Thyroid gland (tissue), 4 donors: ENCODE results near the gene CLNS1A.

Source experiments
- POLR2A ChIP-seq, 2 donors: fragments of 450-650 bp; IDR thresholded peaks; one replicate each; pipeline ENCODE4 v1.6.1; 2017; ENCODE audit warnings: antibody characterized with exemption in 2 of 2, mild to moderate bottlenecking in 2 of 2, moderate library complexity in 1 of 2
- TF ChIP-seq, protein P1 (sequence below), 6 experiments: fragments of 200-600 bp in 3 of 6; fragments of 450-650 bp in 3 of 6; sonication (generic) in 3 of 6; IDR thresholded peaks; one replicate each; pipeline ENCODE4 v1.5.1; 2016 to 2019; ENCODE audit warnings: antibody characterized with exemption in 6 of 6, mild to moderate bottlenecking in 2 of 6, inconsistent platforms in 1 of 6, moderate library complexity in 1 of 6

DNA sequence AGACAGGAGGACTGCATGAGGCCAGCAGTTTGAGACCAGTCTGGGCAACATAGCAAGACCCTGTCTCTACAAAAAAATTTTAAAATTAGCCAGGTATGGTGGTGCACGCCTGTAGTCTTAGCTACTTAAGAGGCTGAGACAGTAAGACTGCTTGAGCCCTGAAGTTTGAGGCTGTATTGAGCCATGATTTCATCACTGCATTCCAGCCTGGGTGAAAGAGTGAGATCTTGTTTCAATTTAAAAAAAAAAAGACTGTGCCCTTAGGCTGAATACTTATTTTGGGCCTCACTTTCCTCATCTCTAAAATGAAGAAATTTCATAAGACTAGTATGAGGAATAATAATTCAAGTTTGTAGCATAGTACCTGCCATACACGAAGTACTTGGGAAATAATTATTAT lies 41.0 kb downstream of the CLNS1A start:
- TF ChIP-seq, protein P1, sequence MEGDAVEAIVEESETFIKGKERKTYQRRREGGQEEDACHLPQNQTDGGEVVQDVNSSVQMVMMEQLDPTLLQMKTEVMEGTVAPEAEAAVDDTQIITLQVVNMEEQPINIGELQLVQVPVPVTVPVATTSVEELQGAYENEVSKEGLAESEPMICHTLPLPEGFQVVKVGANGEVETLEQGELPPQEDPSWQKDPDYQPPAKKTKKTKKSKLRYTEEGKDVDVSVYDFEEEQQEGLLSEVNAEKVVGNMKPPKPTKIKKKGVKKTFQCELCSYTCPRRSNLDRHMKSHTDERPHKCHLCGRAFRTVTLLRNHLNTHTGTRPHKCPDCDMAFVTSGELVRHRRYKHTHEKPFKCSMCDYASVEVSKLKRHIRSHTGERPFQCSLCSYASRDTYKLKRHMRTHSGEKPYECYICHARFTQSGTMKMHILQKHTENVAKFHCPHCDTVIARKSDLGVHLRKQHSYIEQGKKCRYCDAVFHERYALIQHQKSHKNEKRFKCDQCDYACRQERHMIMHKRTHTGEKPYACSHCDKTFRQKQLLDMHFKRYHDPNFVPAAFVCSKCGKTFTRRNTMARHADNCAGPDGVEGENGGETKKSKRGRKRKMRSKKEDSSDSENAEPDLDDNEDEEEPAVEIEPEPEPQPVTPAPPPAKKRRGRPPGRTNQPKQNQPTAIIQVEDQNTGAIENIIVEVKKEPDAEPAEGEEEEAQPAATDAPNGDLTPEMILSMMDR (IDR thresholded peaks at IDR 0.05) = no peak
- TF ChIP-seq POLR2A (IDR thresholded peaks at IDR 0.05) = no peak
